HG02840 (cell line): ENCODE data around the gene IDH2.
"Not testable (repeated sequence)": the region's sequence is repeated elsewhere in the genome, so short reads cannot be mapped to it uniquely, and the experiment has no call there.

Experiments used
- ATAC-seq: cut with Tn5 transposase; IDR thresholded peaks from one replicate; pipeline ENCODE4 v1.9.1; 2021; ENCODE audit warnings: mild to moderate bottlenecking, moderate library complexity, moderate number of reproducible peaks; ENCODE audit not compliant: unreplicated experiment, low FRiP score

IDH2 gene

DNA sequence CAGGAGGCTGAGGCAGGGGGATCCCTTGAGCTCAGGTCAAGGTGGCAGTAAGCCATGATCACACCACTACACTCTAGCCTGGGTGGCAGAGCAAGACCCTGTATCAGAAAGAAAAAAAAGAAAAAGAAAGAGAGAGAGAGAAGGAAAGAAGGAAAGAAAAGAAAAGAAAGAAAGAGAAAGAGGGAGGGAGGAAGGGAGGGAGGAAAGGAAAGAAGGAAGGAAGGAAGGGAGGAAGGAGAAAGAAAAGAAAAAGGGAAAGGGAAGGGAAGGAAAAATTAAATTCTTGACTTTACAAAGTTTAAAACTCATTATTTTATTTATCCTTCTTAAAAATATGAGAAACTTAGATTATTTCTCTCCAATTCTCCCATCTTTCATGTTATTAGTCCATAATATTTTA is 17.1 kb upstream of the IDH2 start:
- no peak for ATAC-seq

DNA sequence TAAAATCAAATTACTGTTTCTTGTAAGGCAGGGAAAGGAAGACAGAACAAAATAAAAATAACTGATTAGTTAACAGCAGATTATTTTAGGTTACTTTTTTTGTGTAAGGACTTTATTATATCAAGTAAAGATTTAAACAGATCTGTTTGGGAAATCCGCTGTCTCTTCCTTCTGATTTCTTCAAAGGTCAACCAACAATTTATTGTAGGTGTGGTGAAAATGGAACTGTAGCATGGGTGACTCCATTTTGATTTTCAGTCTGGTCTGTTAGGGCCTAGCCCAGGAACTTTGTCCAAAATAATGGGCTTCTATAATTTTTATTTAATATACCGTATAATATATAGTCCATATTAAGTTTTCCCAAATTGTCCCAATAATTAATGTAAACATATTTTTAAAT is 13.5 kb upstream of the IDH2 start:
- no peak for ATAC-seq

DNA sequence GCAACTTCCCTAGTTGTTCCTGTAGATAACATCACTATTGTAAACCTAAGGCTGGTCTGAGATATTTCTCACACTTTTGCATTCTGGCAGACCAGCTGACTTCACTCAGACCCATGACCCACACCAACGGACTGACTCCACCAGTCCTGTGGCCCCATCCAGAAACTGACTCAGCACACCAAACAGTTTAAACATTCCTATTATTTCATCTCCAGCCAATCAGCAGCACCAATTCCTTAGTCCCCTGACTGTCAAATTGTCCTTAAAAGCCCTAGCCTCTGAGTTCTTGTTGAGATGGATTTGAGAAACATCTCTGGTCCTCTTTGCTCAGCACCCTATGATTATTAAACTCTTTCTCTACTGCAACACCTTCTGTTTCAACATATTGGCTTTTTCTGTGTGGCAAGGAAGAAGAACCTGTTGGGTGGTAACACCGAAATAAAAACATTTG is 12.2 kb upstream of the IDH2 start:
- no peak for ATAC-seq

DNA sequence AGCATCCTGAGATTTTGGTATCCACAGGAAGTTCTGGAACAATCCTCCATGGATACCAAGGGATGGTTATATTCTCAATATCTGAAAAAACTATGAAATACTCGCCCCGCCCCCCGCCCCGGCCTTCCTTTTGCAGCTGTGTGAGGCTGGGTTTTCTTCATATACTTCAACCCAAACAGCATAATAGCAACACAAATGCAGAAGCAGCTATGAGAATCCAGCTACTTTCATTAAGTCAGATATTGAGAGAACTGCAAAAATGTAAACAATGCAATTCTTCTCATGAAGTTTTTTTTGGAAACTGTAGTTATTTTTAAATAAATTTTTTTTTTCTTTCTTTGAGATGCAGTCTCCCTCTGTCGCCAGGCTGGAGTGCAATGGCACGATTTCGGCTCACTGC is 10.9 kb upstream of the IDH2 start:
- ATAC-seq: no peak

DNA sequence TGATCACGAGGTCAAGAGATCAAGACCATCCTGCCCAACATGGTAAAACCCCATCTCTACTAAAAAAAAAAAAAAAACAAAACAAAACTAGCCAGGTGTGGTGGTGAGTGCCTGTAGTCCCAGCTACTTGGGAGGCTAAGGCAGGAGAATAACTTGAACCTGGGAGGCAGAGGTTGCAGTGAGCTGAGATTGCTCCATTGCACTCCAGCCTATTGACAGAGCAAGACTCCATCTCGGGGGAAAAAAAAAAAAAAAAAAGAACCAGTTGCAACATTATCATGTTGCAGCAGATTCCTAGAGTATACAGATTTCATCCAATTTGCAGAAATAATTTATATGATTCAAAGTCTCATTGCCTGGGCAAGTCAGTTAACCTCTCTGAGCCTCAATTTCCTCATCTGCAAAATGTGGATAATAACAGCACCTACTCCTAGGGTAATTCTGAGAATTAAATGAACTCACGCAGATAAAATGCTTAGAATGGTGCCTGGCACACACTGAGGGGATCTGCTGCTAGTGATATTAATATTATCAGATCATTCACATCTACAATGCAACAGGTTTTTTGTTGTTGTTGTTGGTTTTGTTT is 7.0 kb upstream of the IDH2 start:
- not testable (repeated sequence) for ATAC-seq

DNA sequence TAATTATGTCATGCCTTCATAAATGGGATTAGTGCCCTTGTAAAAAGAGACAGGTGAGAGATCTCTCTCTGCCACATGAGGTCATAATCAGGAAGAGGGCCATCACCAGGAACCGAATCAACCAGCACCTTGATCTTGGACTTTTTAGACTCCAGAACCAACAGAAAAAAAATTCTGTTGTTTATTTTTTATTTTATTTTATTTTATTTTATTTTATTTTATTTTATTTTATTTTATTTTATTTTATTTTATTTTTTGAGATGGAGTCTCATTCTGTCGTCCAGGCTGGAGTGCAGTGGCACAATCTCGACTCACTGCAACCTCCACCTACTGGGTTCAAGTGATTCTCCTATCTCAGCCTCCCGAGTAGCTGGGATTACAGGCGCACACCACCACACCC is 5.8 kb upstream of the IDH2 start:
- not testable (repeated sequence) for ATAC-seq

DNA sequence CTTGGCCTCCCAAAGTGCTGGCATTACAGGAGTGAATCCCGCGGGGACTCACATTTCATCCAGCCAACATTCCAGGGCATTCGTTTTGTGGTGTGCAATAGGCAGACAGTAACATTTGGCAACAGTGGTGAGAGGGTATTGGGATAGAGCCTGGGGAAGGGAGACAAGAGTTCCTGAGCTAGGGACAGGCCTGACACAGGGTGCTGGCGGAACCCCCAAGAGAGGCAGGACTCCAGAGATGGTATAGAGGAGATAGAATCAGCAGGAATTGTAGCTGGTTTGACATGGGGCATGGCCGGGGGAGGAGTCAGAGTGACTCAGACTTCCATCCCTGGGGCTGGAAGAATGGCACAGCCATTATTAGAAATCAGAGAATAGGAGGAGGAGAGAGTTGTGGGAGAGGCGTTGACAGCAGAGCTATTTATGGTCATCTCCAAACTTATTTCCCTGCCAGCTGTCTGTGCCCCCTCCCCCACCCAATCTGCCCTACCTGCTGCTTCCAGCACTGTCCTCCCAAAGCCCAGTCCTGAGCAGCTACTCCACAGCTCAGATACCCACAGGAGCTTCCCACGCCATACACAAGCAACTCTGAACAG is 4.4 kb upstream of the IDH2 start:
- ATAC-seq: no peak

DNA sequence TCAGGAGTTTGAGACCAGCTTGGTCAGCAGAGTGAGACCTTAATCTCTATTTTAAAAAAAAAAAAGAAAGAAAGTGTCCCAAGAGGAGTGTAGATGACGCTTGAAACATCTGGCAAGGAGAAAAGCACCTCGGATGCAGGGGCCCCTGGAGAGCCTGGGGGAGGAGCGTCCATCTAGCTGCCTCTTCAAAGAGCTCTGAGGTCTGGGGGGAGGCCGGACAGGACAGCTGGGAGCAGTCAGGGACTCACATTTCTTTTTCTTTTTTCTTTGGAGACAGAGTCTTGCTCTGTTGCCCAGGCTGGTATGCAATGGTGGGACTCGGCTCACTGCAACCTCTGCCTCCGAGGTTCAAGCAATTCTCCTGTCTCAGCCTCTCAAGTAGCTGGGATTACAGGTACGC is 3.3 kb upstream of the IDH2 start:
- no peak for ATAC-seq

DNA sequence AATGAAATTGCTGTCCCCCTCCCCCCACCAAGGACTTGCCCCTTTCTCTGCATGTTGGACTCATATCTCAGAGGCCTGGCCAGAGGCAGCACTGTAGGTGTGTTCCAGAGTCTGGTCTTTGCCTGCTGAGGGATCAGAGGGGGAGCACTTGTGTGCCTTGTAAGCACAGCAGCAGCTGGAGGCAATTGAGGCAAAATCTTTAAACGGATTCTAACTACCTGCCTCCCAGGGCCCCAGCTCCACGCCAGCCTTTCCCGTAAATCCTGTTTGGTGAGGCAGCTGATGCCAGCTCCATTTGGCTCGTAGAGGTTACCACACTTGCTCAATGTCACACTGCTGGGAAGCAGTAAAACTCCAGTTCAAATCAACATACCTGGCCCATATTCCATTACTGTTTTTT is 2.3 kb upstream of the IDH2 start:
- ATAC-seq: no peak

DNA sequence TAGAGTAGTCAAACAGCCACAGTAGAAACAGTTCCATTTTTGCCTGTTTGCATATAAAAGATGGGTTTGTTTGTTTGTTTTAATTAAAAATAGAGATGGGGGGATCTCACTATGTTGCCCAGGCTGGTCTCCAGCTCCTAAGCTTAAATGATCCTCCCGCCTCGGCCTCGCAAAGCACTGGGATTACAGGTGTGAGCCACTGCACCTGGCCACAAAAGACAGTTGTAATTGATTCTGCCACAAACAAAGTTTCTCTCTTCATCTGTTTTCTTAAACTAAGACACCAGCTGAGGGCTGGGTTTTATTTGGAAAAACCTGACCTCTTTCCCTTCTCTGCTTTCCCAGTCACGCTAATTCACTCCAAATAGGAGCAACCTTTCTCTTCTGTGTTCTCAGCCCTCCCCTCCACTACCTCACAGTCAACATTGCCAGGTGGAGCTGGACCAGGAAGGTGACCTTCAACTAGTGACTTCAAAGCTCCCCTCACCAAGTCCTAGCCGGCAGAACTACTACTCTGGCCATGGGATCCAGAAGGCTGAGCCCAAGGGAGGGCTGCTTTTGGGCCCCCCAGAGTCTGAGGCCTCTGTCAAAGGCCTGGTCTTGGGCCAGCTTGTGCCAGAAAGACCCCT is 1.5 kb upstream of the IDH2 start:
- no peak for ATAC-seq

DNA sequence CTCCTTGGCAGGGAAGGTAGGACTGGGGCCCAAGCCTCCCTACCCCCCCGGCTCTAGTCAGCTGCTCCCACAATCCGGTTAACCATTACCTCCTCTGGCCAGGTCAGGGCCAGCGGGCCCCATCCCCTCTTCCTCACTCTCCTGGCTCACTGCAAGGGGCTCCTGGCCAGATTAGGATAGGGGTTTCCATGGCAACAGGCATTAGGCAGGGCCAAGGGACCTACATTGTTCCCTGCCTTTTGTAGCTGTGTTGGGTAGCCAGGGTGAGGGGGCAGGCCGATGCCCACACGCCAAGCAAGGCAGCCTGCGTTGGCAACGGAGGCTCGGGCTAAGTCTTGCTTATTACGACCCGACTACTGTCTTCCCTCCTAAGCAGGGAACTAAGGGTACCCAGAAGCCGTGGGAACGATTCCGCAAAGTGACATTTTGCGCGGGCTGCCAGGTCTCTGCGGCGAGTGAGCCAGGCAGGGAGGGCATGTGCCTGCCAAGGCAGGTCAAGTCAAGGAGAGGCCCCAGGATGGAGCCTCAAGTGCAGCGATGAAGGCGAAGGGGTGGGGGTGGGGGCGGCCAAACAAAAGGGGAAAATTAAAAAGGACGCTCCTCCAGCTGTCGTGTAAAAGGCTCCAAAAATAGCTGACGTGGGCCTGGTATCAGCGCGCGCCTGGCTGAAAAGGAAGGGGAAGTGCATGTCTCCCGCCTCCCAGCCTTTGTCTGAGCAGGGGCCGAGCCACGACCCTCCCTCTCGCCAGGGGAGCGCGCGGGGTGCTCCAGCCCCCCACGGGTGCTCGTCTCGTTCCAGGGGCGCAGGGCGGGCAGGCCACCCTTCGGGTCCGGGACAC is 919 bp downstream of the IDH2 start:
- ATAC-seq: no peak

DNA sequence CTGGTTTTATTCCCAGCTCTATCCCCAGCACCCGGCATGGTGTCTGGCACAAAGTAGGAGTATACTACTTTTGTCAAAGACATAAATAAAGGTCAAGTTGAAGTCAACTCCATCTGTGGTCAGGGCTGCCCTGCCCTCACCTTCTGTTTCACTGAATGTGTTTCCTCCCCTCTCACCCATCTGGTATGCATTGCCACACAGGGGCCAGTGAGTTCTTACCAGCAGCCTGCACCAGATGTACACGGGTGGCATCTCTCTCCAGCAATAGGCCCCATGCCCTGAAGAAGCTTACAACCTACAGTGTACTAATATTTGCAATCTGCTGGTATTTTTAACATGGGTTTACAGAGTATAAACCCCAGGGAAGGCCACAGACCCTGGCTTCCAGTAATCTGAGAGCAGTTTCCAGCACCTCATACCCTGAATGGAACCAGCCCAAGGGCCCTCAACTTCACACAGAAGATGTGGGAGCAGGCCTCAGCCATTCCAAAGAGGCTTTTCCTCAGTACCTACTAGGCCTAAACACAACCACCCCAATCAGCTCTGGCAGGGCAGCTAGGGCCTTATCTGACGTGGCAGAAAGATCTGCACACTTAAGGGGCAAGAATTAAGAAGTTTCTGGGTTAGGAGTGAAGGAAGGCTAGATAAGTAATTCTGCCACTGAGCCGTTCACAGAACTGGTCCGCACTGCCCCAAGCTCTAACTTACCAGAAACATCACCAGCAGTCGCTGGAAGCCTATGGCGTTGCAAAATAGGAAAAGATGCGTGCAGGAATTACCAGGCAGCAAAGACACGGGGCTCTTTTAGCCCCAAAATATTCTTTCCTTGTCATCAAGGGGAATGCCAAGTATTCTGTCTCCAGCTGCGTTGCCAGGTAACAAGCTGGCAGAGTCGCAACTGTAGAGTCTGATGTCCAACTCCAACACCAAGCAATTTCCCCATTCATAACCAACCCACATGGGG is 2.1 kb downstream of the IDH2 start:
- ATAC-seq: no peak

DNA sequence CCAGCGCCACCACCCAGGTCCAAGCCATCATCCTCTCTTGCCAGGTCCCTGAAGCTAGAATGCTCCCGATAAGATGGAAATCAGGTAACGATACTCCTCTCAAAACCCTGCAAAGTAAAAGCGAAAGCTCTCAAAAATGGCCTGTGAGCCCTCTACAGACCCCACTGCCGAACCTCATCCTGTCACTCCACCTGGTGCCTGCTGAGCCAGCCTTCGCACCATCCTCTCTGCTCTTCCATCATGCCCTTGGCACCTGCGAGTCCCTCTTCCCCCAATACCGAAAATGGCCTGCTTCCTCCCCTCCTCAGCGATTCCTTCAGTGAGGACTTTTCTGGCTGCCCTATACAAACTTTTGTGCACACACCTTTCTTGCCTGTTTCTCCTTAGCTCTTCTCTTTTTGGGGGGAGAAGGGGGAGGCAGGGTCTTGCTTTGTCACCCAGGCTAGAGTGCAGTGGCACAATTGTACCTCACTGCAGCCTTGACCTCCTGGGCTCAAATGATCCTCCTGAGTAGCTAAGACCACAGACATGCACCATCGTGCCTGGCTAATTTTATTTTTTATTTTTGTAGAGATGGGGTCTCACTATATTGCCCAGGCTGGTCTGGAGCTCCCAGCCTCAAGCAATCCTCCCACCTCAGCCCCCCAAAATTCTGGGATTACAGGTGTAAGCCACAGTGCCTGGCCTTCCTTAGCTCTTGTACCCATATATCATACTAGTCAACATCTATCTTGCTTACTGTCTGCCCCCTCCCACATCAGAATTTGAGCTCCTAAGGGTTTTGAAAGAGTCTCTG is 3.0 kb downstream of the IDH2 start:
- ATAC-seq: no peak

DNA sequence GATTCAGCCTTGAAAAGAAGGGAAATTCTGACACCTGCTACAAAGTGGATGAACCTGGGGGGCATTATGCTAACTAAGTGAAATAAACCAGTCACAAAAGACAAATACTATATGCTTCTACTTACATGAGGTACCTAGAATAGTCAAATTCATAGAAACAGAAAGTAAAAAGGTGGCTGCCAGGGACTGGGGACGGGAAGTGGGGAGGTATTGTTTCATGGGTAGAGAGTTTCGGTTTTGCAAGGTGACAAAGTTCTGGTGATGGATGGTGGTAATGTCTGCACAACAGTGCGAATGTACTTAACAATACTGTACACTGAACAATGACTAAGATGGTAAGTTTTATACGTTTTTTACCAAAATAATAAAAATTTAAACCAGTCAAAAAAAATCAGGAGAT is 4.8 kb downstream of the IDH2 start:
- ATAC-seq: peak; percentile 64

DNA sequence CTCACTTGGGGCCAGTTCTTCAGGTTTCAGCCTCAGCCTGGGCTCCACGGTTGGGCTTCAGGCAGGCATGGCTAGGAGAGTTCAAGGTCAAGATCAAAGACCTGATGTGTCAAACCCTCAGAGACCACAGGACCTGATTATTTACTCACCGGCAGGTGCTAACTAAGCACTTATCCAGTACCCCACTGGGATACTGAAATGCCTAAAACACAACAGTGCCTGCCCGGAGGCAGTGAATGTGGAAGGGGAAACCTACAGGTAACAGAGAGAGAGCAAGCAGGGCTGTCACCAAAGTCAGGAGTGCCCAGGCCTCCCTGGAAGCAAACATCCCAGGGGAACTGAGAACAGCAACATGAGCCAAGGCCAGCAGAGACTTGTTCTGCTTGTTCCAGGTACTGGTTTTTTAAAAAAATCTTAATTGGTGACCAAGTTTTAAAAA is 6.7 kb downstream of the IDH2 start:
- ATAC-seq: no peak

DNA sequence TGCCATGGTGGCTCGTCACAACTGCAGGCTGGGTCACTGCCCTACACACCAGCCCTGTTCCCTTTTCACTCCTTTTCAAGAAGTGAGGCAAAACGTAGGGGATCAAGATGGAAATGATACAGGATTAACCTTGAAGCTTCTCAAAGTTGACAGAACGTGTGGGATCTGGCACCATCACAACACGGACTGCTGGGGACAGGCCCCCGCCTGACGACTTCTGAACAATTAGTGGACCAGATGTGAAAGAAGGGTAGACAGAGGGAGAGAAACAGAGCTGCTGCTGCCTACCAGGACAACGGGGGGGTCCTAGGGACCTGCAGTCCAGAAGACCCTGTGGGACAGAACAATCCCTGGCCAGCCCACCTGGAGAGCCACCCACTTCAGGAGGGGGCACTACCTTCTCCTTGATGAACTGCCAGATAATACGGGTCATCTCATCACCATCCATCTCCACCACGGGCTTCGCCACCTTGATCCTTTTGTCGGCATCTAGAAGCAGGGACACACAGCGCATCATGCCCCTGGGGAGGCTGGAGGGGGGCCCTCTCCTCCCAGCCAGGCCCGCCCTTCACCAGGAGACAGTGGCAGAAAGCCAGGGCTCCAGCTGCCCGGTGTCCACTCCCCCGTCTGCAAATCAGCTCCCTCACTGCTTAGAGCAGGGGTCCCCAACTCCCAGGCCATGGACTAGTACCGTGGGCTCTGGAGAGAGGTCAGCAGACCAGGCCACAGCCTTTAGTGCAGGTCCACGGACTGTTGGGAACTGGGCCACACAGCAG is 10.9 kb downstream of the IDH2 start:
- ATAC-seq: no peak

DNA sequence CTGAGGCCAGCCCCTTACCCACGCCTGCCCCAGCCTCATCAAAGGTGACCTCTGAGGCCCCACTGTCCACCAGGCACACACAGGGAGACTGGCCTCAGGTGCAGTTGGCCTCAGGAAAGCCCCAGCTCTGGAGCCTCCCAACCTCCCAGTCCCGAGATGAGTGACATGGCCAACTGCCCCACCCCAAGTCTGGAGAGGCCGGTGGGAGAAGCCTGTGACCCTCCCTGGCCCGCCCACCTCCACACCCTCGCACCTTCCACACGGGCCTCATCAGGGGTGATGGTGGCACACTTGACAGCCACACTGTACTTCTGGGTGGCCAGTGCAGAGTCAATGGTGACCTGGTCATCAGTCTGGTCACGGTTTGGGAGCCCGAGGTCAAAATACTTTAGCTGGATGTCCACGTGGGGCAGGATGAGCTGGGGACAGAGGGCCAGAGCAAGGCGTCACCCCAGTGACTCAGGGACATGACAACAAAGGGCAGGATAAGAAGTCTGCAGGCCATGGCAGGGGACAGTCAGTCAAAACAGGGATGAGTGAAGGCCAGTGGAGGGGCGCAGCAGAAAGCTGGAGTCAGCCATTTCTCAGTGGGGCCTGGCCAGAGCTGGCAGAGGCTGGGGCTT is 11.9 kb downstream of the IDH2 start:
- no peak for ATAC-seq

DNA sequence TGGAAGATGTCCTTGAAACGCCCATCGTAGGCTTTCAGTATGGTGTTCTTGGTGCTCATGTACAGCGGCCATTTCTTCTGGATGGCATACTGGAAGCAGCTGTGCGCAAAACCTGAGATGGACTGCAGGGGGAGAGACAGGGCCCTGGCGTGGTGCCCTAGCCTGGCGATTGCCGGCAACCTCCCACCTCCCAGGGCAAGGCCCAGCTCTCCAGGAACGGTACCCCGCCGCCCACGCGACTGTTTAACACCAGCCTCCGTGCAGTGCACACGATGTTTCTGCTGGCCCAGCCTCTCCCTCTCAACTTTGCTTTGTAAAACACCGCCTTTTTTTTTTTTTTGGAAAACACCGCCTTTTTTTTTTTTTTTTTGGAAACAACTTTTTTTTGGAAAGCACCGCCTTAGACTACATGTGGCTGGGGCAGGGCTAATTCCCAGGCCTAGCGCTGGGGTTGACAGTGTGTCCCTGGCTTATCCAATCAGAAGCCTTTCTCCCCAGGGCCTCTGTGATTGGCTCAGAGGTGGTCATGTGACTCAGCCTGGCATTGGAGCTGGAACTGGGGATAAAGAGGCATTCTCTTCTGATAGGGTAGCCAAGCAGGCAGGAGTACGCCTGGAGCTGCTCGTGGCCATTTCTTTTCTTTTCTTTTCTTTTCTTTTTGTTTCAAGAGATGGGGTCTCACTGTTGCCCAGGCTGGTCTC is 14.7 kb downstream of the IDH2 start:
- no peak for ATAC-seq
